ENCODE measurements around the gene MORC4.

Gene MORC4

DNA sequence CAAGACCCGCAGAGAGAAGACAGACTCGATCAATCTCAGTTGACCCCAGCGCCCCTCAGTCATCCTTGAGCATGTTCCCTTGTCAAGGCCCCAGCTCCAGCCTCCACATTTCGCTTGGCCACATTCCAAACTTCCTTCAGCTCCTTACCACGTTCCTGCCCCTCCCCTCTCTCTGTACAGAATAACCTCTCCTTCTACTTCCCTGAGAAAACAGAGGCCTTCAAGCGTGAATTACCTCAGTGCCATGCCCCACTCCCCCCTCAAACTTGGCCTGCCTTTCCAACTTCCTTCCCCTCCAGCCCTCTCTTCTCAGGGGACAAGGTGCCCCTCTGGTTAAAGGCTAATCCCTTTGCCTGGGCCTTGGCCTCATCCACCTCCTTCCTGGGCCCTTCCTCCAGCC is 93.7 kb downstream of the MORC4 start:
- TF ChIP-seq GATA1 (IDR thresholded peaks at IDR 0.05; ENCODE audit: low read depth, low read length): no peak
- no peak for TF ChIP-seq POLR2A (IDR thresholded peaks at IDR 0.05; ENCODE audit: low read length)
- DNase-seq: no peak

DNA sequence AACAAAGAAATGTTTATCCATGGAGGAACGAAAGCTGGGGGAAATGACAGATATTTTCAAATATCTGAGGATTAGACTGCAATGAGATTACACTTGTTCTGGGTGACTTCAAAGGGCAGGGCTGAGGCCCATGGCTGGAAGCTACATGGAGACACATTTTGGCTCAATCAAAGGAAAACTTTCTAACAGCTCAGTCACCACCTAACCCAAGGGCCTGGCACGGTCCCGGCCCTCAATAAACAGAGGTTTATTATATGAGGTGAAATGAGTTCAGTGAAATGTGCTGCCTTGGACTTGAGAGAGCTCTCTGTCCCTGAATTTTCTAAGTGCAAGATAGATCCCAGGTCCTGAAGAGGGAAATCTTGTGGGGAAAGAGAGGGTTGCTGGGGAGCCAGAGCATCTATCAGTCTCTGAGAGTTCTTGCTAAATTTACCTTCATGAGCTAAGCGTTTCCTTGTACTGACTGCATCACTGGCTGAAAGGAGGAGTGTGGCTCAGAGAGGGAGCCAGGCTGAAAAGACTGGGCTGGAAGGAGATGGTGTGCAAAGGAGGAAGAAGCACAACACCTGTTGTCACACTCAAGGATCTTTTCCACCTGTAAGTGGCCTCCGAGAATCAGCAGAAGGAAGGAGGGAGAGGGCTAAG is 94.8 kb downstream of the MORC4 start:
- TF ChIP-seq POLR2A (IDR thresholded peaks at IDR 0.05; ENCODE audit: low read length) (no peak), GATA1 (IDR thresholded peaks at IDR 0.05; ENCODE audit: low read depth, low read length) (no peak)
- DNase-seq: no peak

DNA sequence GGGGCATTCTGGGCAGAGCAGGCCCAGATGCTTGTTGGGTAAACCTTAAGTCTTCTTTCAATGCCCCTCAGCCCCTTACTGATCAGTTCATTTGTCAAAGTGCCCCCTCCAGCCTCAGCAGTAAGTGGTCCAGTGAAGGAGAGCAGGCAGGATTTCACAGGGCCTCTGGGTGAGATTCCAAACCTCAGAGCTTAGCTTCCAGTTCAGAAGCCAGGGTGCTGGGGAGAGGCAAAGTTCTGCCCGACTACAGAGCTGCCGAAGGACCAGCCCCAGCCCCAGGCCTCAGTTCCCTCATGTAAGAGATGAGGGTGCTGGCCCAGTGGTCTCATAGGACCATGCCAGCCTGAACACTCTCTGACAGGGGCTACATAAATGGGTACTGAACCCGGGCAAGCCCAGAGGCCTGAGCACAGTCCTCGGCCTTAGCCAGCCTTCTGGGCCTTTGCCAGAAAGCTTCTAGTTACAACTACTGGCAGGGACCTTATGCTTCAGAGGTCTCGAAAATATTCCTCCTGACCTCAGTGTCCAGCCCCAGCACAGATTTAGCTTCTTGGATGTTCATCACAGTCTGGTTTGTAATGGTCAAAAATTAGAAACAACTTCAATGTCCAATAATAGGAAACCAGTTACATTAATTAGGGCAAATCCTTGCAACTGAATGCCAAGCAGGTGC is 96.0 kb downstream of the MORC4 start:
- TF ChIP-seq GATA1 (IDR thresholded peaks at IDR 0.05; ENCODE audit: low read depth, low read length): no peak
- no peak for TF ChIP-seq POLR2A (IDR thresholded peaks at IDR 0.05; ENCODE audit: low read length)
- DNase-seq: no peak

DNA sequence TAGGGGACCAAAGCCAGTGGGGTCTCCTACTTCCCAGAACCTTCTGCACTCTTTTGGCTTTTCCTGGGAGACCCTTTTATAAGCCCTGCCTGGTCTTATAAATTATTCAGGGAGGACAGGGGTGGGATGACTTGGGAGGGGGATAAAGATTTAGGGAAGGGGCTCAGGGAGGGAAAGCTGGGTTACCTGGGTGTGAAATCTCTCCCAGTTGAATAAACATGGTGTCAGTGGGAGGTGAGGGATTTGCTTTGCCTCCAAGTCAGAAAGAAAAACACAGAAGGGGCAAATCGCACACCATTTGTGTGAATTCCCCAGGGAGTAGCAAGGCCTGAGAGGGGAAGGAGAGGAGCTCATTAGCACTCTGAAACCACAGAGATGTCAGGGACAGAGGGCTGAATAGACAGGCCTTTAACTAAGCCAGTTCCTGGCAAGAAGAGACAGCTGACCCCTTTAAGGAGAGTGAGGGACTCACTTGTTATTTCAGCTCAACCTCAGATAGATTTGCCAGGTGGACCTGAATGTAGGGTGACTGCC is 96.7 kb downstream of the MORC4 start, which contains the start of gene RIPPLY1:
RIPPLY1 (minus strand) TSS at position 51 of the 534 bp plus-strand sequence. CDS start 54 bp downstream, outside the sequence.
- TF ChIP-seq GATA1 (IDR thresholded peaks at IDR 0.05; ENCODE audit: low read depth, low read length): no peak
- no peak for TF ChIP-seq POLR2A (IDR thresholded peaks at IDR 0.05; ENCODE audit: low read length)
- DNase-seq: no peak

DNA sequence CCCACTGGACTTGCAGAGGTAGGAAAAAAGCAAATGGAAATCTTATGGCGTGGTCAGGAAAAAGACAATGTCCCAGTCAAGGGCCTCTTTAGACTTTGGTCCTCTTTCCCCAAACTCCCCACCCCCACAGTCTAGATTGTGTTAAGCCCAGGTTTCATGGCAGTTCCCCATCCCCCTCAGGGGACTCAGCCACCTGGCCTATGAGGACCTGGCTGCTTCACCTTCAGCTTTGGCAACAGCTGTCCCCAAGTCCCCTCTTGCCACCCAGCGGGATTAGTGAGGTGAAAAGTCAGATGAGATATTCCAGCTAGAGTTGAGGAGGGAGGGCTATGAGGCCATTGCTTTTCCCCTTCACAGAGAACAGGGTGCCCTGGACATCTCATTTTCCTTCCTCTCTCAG is 97.3 kb downstream of the MORC4 start:
- no peak for DNase-seq

DNA sequence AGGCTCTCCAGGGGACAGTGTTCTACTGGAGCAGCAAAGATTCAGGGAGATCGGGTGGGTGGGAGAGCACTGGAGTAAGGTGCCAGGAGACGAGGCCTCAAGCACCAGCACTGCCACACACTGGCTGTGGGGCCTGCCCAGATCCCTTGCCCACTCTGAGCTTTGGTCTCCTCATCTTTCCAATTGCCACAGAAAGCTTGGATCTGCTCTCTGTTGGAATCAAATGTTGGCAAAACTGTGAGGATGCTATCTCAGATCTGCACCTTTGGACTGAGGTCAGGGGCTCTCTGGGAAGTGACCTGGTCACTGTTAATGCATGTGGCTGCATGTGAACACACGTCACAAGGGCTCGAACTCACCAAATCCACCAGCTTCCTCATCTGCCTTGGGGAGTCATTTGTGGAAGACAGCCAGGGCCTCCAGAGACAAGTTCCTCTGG is 98.2 kb downstream of the MORC4 start:
- no peak for DNase-seq
- TF ChIP-seq POLR2A (IDR thresholded peaks at IDR 0.05; ENCODE audit: low read length): no peak
- no peak for TF ChIP-seq GATA1 (IDR thresholded peaks at IDR 0.05; ENCODE audit: low read depth, low read length)

More for the DNA sequence above, 97.3 kb downstream of the MORC4 start:
- no peak for TF ChIP-seq POLR2A (IDR thresholded peaks at IDR 0.05; ENCODE audit: low read length)
- no peak for TF ChIP-seq GATA1 (IDR thresholded peaks at IDR 0.05; ENCODE audit: low read depth, low read length)

DNA sequence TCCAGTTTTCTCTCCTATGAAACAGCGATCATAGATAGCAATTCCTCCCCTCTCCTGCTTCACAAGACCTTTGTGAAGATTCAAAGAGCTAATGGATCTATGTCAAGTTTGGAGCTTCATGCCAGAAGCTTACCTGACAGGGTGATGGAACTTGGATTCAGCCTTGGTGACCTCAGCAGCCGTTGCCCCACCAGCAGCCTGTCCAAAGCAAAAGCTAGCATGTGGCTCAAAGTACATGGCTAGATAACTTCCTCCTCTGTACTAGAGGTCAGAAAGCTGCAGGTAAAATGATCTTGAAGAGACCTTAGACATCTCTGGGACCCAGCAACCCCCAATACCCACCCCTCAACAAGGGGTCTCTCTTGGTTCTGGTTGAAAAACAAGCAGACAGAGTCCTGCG is 98.7 kb downstream of the MORC4 start:
- no peak for TF ChIP-seq POLR2A (IDR thresholded peaks at IDR 0.05; ENCODE audit: low read length)
- no peak for TF ChIP-seq GATA1 (IDR thresholded peaks at IDR 0.05; ENCODE audit: low read depth, low read length)
- DNase-seq: no peak

DNA sequence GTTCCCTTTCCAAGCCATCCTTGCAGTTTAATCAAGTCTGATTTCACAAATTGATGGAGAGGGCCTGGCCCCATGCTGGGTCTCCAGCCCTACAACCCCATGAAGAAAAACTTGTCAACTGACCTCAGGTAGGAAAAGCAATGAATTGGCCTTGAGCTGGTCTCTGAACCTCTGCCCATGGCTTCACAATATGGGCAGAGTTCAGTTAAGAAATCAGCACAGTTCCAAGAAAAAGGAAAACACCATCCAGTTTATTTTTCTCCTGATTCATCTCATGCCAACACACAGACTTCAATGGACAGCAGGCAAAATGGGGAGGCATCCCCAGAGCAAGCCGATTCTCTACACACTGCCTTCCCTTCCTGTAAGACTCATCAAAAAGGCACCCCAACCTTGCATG is 100.2 kb downstream of the MORC4 start:
- TF ChIP-seq GATA1 (IDR thresholded peaks at IDR 0.05; ENCODE audit: low read depth, low read length) (no peak), POLR2A (IDR thresholded peaks at IDR 0.05; ENCODE audit: low read length) (no peak)
- DNase-seq: no peak

DNA sequence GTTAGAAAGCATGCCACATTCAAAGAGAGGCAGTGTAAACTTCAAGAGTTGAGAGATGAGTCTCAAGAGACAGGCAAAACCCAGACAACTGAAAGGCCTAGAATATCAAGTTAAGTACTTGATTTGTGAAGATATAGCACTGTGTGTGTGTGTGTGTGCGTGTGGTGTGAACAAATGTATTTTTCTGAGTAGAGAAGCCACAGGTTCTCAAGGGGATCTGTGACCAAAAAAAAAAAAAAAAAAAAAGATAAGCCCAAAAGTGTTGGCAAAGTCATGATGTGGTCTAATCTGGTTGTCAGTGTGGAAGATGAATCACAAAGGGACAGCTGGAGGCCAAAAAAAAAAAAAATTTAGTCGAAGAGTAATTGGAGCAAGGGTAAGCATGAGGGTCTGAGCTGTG is 100.7 kb downstream of the MORC4 start:
- TF ChIP-seq GATA1 (IDR thresholded peaks at IDR 0.05; ENCODE audit: low read depth, low read length) (no peak), POLR2A (IDR thresholded peaks at IDR 0.05; ENCODE audit: low read length) (no peak)
- DNase-seq: no peak

DNA sequence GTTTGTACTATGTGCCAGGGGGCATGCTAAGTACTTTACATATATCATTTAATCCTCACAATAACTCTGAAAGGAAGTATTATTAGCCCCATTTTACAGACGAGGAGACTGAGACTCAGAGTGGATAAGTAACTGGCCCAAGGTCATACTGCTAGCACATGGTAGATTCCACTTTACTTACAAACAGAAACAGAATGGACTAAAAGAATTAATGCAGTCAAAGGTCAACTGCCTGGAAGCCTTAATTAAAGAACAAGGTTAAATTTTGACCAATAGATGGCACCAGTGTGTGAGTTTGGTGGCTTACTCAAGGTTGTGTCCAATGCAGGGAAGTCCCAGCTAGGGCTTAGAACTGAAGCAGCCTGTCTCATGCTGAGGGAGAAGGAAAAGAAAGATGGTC is 101.5 kb downstream of the MORC4 start:
- peak; percentile 10 to 32 for DNase-seq
- TF ChIP-seq POLR2A (IDR thresholded peaks at IDR 0.05; ENCODE audit: low read length): no peak
- no peak for TF ChIP-seq GATA1 (IDR thresholded peaks at IDR 0.05; ENCODE audit: low read depth, low read length)

DNA sequence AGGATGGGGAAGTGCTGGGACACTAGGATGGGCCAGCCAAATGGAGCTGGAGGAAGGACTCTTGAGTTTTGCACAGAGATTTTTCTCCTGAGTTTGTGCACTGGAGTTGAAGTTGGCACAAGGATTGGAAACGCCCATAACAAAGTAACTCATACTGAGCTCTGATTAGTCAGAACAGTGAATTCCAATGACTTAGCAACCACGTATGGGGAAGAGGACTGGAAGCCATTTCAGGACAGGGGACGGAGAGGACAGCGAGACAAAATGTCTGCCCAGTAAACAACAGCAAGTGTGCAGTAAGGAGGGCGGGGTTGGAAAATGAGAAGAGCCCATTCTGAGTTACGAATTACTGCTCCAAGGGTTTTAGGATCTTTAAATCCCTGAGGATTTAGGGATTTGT is 102.8 kb downstream of the MORC4 start:
- no peak for DNase-seq
- TF ChIP-seq GATA1 (IDR thresholded peaks at IDR 0.05; ENCODE audit: low read depth, low read length) (no peak), POLR2A (IDR thresholded peaks at IDR 0.05; ENCODE audit: low read length) (no peak)

DNA sequence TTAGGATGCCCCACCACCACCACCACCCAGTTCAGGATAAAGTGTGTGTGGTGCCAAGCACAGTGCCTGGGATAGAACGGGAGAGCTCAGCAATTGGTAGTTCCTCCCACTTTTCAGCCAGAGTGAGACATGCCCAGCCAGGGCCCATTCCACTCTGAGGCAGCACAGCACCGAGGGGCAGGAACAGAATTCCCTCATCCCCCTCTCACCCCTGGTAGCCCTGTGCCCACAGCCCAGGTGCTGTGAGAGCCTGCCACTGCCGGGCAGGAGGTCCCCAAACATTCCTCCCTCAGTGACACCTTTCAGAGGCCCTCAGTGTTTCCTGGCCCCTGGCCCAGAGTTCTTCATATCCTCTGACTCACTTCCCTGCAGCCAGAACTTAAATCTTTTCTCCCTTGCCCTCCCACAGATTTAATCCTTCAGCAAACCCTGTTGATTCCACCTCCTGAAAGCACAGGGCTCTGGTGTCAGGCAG is 105.0 kb downstream of the MORC4 start:
- peak in 1 of 2 experiments; percentile 0 for DNase-seq
- TF ChIP-seq POLR2A (IDR thresholded peaks at IDR 0.05; ENCODE audit: low read length) (no peak), GATA1 (IDR thresholded peaks at IDR 0.05; ENCODE audit: low read depth, low read length) (no peak)

DNA sequence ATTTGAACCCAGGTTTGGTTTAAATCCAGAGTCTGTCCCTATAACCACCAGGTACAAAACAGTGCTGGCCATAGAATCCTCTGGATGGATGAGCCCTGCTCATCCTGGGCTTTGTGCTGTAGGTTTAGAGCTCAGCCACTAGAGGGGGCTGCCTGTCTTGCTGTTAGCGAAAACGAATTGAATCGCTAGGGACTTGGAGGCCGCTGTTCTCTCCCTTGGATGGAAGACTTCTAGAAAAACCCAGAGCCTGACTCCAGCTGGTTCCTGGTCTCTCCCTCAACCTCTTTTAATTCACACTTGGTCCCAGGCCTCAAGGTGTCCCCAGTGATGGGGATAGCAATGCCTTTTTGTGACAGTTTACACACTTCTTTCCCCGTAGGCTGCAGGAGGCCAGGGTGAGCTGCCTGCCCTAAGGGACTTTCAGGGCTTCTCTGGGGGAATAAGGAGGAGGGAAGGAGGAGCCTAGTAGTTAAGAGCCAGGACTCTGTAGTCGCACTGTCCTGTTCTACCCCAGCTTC is 105.6 kb downstream of the MORC4 start:
- peak; percentile 40 to 59 for DNase-seq
- TF ChIP-seq POLR2A (IDR thresholded peaks at IDR 0.05; ENCODE audit: low read length): no peak
- no peak for TF ChIP-seq GATA1 (IDR thresholded peaks at IDR 0.05; ENCODE audit: low read depth, low read length)

DNA sequence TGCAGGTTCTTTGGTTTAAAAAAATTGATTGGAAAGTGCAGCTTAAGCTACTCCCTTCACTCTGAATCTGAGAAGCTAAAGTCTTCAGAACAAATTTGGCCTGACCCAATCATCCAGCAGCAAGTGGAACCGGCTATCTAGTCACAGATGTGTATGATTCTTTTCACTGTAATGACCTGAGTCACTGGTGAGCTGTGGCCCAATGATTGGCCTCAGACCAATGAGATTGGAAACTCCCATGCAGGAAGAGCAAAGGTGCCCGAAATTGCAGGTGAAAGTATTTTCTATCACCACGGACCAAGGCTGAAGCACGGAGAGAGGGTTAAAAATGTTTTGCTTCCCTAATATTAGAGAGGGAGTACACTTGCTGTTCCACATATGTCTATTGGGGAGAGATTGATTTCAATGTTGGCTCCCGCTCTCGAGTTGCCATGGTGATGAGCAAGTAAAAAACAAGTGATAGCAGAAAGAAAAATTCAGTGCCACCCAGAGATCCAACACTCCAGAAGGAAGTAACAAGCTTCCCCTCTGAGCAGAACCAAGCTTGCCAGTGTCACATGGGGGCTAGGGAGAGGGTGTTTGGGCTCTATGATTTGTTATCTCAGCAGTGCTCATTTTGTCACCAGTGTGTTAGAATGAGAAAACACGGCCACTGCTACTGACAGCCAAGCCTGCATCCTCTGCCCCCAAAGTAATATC is 108.1 kb downstream of the MORC4 start:
- DNase-seq: no peak
- TF ChIP-seq POLR2A (IDR thresholded peaks at IDR 0.05; ENCODE audit: low read length): no peak
- TF ChIP-seq GATA1 (IDR thresholded peaks at IDR 0.05; ENCODE audit: low read depth, low read length): no peak
